Motor neuron (in vitro differentiated cells): ENCODE measurements around the gene KRT33B. TPM values are rescaled to one million over a fixed set of nuclear protein-coding genes. Genes with fewer than 3 reads are reported as not detected.

ENCODE experiments used
- total RNA-seq, 8 experiments: library from RNA; unstranded; fragments of 300-600 nt; gene quantifications; 2 replicates each; pipeline versions ENCODE4 v1.2.3 to v1.2.4, GENCODE V29; 2022

The KRT33B gene
- total RNA-seq, 8 experiments from 2014 or later, result 0.13 TPM; not detected in 7

Other genes with a start within 250 kb of the KRT33B start
- under 1 TPM in 2 of 8 experiments, not detected in 6; 0.38 to 0.41 TPM for gene KRTAP4-12, start 245.6 kb downstream of the KRT33B start, total RNA-seq
- gene KRTAP4-6, start 229.3 kb downstream of the KRT33B start, total RNA-seq, result under 1 TPM in 2 of 8 experiments, not detected in 6; 0.17 to 0.47 TPM
- not detected for gene KRTAP4-5, start 220.0 kb downstream of the KRT33B start, total RNA-seq
- under 1 TPM in 1 of 8 experiments, not detected in 7; 0.18 TPM for gene KRTAP4-4, start 209.1 kb downstream of the KRT33B start, total RNA-seq
- gene KRTAP4-3, start 201.6 kb downstream of the KRT33B start, total RNA-seq, result not detected
- not detected for gene KRTAP4-2, start 191.6 kb downstream of the KRT33B start, total RNA-seq
- gene KRTAP4-1, start 184.9 kb downstream of the KRT33B start, total RNA-seq, result not detected
- not detected for gene KRTAP9-1, start 179.9 kb downstream of the KRT33B start, total RNA-seq
- under 1 TPM in 1 of 8 experiments, not detected in 7; 0.85 TPM for gene KRTAP9-2, start 143.2 kb downstream of the KRT33B start, total RNA-seq
- gene KRTAP9-3, start 137.4 kb downstream of the KRT33B start, total RNA-seq, result under 1 TPM in 1 of 8 experiments, not detected in 7; 0.21 TPM
- not detected for gene KRTAP9-8, start 131.8 kb downstream of the KRT33B start, total RNA-seq
- not detected for gene KRTAP9-4, start 120.1 kb downstream of the KRT33B start, total RNA-seq
- gene KRTAP9-9, start 114.4 kb downstream of the KRT33B start, total RNA-seq, result under 1 TPM in 1 of 8 experiments, not detected in 7; 0.28 TPM
- not detected for gene KRTAP9-6, start 104.4 kb downstream of the KRT33B start, total RNA-seq
- gene KRTAP9-7, start 94.1 kb downstream of the KRT33B start, total RNA-seq, result under 1 TPM in 1 of 8 experiments, not detected in 7; 0.45 TPM
- under 1 TPM in 1 of 8 experiments, not detected in 7; 0.57 TPM for gene KRTAP29-1, start 67.0 kb downstream of the KRT33B start, total RNA-seq
- gene KRTAP16-1, start 60.5 kb downstream of the KRT33B start, total RNA-seq, result under 1 TPM in 4 of 8 experiments, not detected in 4; 0.17 to 1.00 (median 0.27) TPM
- under 1 TPM in 1 of 8 experiments, not detected in 7; 0.57 TPM for gene KRTAP17-1, start 54.1 kb downstream of the KRT33B start, total RNA-seq
- not detected for gene KRT33A, start 19.0 kb downstream of the KRT33B start, total RNA-seq
- gene KRT34, start 12.5 kb upstream of the KRT33B start, total RNA-seq, result under 1 TPM in 2 of 8 experiments, not detected in 6; 0.14 TPM
- gene KRT31, start 27.8 kb upstream of the KRT33B start, total RNA-seq, result under 1 TPM in 2 of 8 experiments, not detected in 6; 0.32 to 0.38 TPM
- under 1 TPM in 3 of 8 experiments, not detected in 5; 0.05 to 0.41 (median 0.33) TPM for gene KRT37, start 54.8 kb upstream of the KRT33B start, total RNA-seq
- gene KRT38, start 71.2 kb upstream of the KRT33B start, total RNA-seq, result under 1 TPM in 3 of 8 experiments, not detected in 5; 0.11 to 0.92 (median 0.71) TPM
- gene KRT32, start 97.6 kb upstream of the KRT33B start, total RNA-seq, result under 1 TPM in 1 of 8 experiments, not detected in 7; 0.05 TPM
- gene KRT35, start 111.3 kb upstream of the KRT33B start, total RNA-seq, result under 1 TPM in 4 of 8 experiments, not detected in 4; 0.09 to 0.24 (median 0.17) TPM
- under 1 TPM in 2 of 8 experiments, not detected in 6; 0.19 to 0.25 TPM for gene KRT36, start 120.1 kb upstream of the KRT33B start, total RNA-seq
- 1 to 10 TPM in 1 of 8 experiments, under 1 TPM in 3, not detected in 4; 0.32 to 1.9 (median 0.67) TPM for gene KRT13, start 135.8 kb upstream of the KRT33B start, total RNA-seq
- 1 to 10 TPM in 2 of 8 experiments, under 1 TPM in 5, not detected in 1; 0.11 to 4.0 (median 0.25) TPM for gene KRT15, start 149.1 kb upstream of the KRT33B start, total RNA-seq
- gene KRT19, start 158.5 kb upstream of the KRT33B start, total RNA-seq, result 1 to 10 TPM in 3 of 8 experiments, under 1 TPM in 3, not detected in 2; 0.29 to 6.2 (median 0.86) TPM
- 1 to 10 TPM in 1 of 8 experiments, under 1 TPM in 6, not detected in 1; 0.11 to 1.5 (median 0.46) TPM for gene KRT9, start 202.2 kb upstream of the KRT33B start, total RNA-seq
- gene KRT14, start 217.1 kb upstream of the KRT33B start, total RNA-seq, result 1 to 10 TPM in 1 of 8 experiments, under 1 TPM in 4, not detected in 3; 0.18 to 1.3 (median 0.54) TPM
- 10 to 100 TPM in 1 of 8 experiments, 1 to 10 TPM in 3, not detected in 4; 1.0 to 26.9 (median 4.5) TPM for gene KRT16, start 243.0 kb upstream of the KRT33B start, total RNA-seq